Breast epithelium (tissue), 4 donors: ENCODE measurements around the gene PPP3R2. TPM values are rescaled to one million over a fixed set of nuclear protein-coding genes. Genes with fewer than 3 reads are reported as not detected.
"Not testable (repeated sequence)": the region's sequence is repeated elsewhere in the genome, so short reads cannot be mapped to it uniquely, and the experiment has no call there.

Experiments used
- DNase-seq, 2 donors: peaks; one replicate each; pipeline ENCODE4 v3.0.0-alpha.2; 2019; ENCODE audit warnings: low spot score in 2 of 2
- H3K27ac ChIP-seq, 2 donors: fragments of 200-600 bp; sonication (generic) in 1 of 2; one replicate each; pipeline ENCODE4 v1.5.1; 2016 to 2019; ENCODE audit warnings: mild to moderate bottlenecking in 1 of 2
- H3K27me3 ChIP-seq, 2 donors: fragments of 200-600 bp; sonication (generic) in 1 of 2; one replicate each; pipeline versions ENCODE4 v1.5.1 to v1.6.0; 2017 to 2019; ENCODE audit warnings: control low read depth in 1 of 2, mild to moderate bottlenecking in 1 of 2
- H3K36me3 ChIP-seq: fragments of 200-600 bp; one replicate; pipeline ENCODE4 v1.5.1; 2019
- H3K4me1 ChIP-seq, 2 donors: fragments of 200-600 bp; sonication (generic); one replicate each; pipeline ENCODE4 v1.5.1; 2016 to 2019; ENCODE audit warnings: control low read depth in 1 of 2
- H3K4me3 ChIP-seq, 3 donors: fragments of 200-600 bp; sonication (generic); 1 replicate in 2 of 3; 2 replicates in 1 of 3; pipeline ENCODE4 v1.5.1; 2016 to 2019; ENCODE audit warnings: mild to moderate bottlenecking in 3 of 3, moderate library complexity in 2 of 3
- H3K9me3 ChIP-seq, 2 donors: fragments of 200-600 bp; sonication (generic) in 1 of 2; one replicate each; pipeline ENCODE4 v1.5.1; 2016 to 2019; ENCODE audit warnings: control low read depth in 1 of 2
- CTCF ChIP-seq, 3 donors: fragments of 450-650 bp; IDR thresholded peaks; one replicate each; pipeline ENCODE4 v1.5.1; 2016 to 2017; ENCODE audit warnings: antibody characterized with exemption in 3 of 3, mild to moderate bottlenecking in 3 of 3, moderate library complexity in 3 of 3
- POLR2A ChIP-seq: fragments of 450-650 bp; IDR thresholded peaks from one replicate; pipeline ENCODE4 v1.6.1; 2016; ENCODE audit warnings: antibody characterized with exemption, mild to moderate bottlenecking, moderate library complexity
- POLR2AphosphoS5 ChIP-seq, 3 donors: sonication (generic); formaldehyde crosslinking; IDR thresholded peaks; one replicate each; pipeline ENCODE4 v1.6.1; 2017; ENCODE audit warnings: antibody characterized with exemption in 3 of 3
- intact Hi-C: fragments of 100-400 bp; cut with DNase I; formaldehyde crosslinking; loops from one replicate; pipeline ENCODE4 v1.15.1; 2023; ENCODE audit warnings: low total_unique reads
- total RNA-seq, 3 donors: library from RNA; depleted of rRNA; stranded (reverse); fragments of >200 nt; gene quantifications; one replicate each; pipeline ENCODE4 v1.1.0, GENCODE V29; 2016

Gene PPP3R2
- total RNA-seq, 3 donors from 2014 or later = not detected

GRCh38 chr9:101562966-101563365, 31.8 kb downstream of the PPP3R2 start:
- intact Hi-C loops = no loop called here
- Histone ChIP-seq H3K9me3 (no peaks in the 10 kb centered on the region), H3K27ac (no peak overlapping the region), H3K4me3 (no peak overlapping the region), H3K4me1 (no peaks in the 10 kb centered on the region), H3K27me3 (no peaks in the 10 kb centered on the region), H3K36me3 (no peaks in the 10 kb centered on the region)
- no peak for DNase-seq
- no peak for TF ChIP-seq CTCF (IDR thresholded peaks at IDR 0.05)
- no peak for TF ChIP-seq POLR2A
- TF ChIP-seq POLR2AphosphoS5 (IDR thresholded peaks at IDR 0.05) = no peak

GRCh38 chr9:101561740-101562139, 33.0 kb downstream of the PPP3R2 start:
- H3K4me1 ChIP-seq = no peaks in the 10 kb centered on the region
- TF ChIP-seq POLR2AphosphoS5 (IDR thresholded peaks at IDR 0.05) = no peak
- TF ChIP-seq POLR2A = no peak
- no peak for TF ChIP-seq CTCF (IDR thresholded peaks at IDR 0.05)
- no peak overlapping the region for H3K4me3 ChIP-seq
- DNase-seq = no peak
- H3K27ac ChIP-seq = no peak overlapping the region
- H3K27me3 ChIP-seq = no peaks in the 10 kb centered on the region
- intact Hi-C loops = no loop called here
- no peaks in the 10 kb centered on the region for H3K9me3 ChIP-seq
- peaks cover 4% of the 10 kb centered on the region for H3K36me3 ChIP-seq

- H3K36me3 ChIP-seq, H3K27me3 ChIP-seq, H3K27ac ChIP-seq, H3K4me1 ChIP-seq, intact Hi-C loops, H3K4me3 ChIP-seq, DNase-seq, H3K9me3 ChIP-seq: not testable (repeated sequence)
These were observed 45.2 kb downstream of the PPP3R2 start for GRCh38 chr9:101549472-101550098.

GRCh38 chr9:101543098-101543735, 51.6 kb downstream of the PPP3R2 start:
- peaks cover 6% of the 10 kb centered on the region for H3K36me3 ChIP-seq
- no peaks in the 10 kb centered on the region for H3K4me1 ChIP-seq
- no peak for DNase-seq
- no peak overlapping the region for H3K4me3 ChIP-seq
- no peak for TF ChIP-seq CTCF (IDR thresholded peaks at IDR 0.05)
- no peak for TF ChIP-seq POLR2AphosphoS5 (IDR thresholded peaks at IDR 0.05)
- no peak for TF ChIP-seq POLR2A
- no peak overlapping the region for H3K27ac ChIP-seq
- intact Hi-C loops = no loop called here
- no peaks in the 10 kb centered on the region for H3K27me3 ChIP-seq
- H3K9me3 ChIP-seq = no peaks in the 10 kb centered on the region

Other genes starting within 250 kb of the PPP3R2 start
- under 1 TPM in 1 of 3 donors, not detected in 2; 0.16 TPM for gene BAAT, start 210.0 kb downstream of the PPP3R2 start, total RNA-seq
- gene MRPL50, start 196.4 kb downstream of the PPP3R2 start, total RNA-seq = 10 to 100 TPM in 2 of 3 donors, 1 to 10 TPM in 1; 9.4 to 21.2 (median 14.7) TPM
- gene ZNF189, start 196.1 kb downstream of the PPP3R2 start, total RNA-seq = 10 to 100 TPM; 20.2 to 32.1 (median 23.9) TPM
- gene ALDOB, start 159.2 kb downstream of the PPP3R2 start, total RNA-seq = under 1 TPM in 1 of 3 donors, not detected in 2; 0.66 TPM
- gene RNF20, start 61.1 kb downstream of the PPP3R2 start, total RNA-seq = 10 to 100 TPM; 24.6 to 31.5 (median 29.9) TPM
- under 1 TPM in 2 of 3 donors, not detected in 1; under 0.01 to 0.15 TPM for gene GRIN3A, start 143.7 kb upstream of the PPP3R2 start, total RNA-seq